Measurements from ENCODE around the gene POLD4.

Gene POLD4

DNA sequence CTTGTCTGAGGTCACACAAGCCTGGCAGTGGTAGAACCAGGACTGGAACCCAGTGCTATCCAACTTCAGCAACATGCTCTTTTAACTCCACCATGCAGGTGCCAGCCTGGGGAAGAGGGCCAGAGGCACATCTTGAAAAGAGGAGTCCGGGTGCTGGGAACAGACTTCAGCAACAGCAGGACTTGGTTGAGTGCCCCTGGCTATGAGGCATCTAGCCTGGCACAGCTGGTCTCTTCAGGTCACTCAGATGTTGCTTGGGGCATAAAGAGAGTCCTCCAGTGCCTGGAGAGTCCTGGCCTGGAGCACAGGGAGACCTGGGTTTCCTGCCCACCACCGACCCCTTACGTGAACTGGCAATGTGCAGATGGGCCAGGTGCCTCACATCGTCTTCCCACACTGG, 25.2 kb upstream of the POLD4 start:
- TF ChIP-seq, protein P1, sequence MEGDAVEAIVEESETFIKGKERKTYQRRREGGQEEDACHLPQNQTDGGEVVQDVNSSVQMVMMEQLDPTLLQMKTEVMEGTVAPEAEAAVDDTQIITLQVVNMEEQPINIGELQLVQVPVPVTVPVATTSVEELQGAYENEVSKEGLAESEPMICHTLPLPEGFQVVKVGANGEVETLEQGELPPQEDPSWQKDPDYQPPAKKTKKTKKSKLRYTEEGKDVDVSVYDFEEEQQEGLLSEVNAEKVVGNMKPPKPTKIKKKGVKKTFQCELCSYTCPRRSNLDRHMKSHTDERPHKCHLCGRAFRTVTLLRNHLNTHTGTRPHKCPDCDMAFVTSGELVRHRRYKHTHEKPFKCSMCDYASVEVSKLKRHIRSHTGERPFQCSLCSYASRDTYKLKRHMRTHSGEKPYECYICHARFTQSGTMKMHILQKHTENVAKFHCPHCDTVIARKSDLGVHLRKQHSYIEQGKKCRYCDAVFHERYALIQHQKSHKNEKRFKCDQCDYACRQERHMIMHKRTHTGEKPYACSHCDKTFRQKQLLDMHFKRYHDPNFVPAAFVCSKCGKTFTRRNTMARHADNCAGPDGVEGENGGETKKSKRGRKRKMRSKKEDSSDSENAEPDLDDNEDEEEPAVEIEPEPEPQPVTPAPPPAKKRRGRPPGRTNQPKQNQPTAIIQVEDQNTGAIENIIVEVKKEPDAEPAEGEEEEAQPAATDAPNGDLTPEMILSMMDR (IDR thresholded peaks at IDR 0.05; ENCODE audit: low read depth, low read length, missing control alignments), result no peak

DNA sequence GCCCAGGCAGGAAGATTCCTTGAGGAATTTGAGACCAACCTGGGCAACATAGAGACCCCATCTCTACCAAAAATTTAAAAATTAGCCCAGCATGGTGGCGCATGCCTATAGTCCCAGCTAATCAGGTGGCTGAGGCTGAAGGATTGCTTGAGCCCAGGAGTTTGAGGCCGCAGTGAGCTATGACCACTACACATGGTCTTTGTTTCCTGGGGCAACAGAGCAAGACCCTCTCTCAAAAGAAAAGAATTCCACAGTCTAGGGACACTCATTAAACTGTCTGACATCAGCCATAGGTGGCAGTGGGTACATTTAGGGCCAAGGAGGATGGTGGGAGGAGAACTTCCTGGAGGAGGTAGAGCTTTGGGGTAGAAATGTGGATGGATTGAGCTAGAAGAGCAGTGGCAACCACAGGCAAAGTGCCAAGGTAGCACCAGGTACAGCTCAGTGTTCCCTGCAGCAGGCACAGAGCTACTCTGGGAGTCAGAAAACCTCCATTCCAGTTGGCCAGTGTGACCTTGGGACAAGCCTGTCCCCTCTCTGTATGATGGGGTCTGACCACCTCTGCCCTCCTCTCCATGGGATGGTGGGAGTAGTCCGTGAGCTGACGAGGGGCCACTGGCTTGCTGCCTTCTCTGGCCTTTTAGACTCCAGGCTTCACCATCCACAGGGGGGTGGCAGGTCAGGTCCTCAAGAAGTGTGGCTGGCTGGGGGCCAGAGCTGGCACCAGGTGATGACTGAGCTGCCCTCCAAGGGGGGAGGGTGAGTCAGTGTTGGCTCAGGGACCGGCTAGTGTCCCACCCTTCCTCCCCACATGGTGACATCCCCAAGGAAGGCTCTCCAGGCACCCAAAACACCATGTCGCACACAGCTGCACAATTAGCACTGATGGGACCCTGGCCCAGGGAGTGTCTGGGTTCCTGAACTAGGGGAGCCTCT, 23.8 kb upstream of the POLD4 start:
- DNase-seq (ENCODE audit: extremely low read depth, low read depth), result no peak
- TF ChIP-seq, protein P1 (IDR thresholded peaks at IDR 0.05; ENCODE audit: low read depth, low read length, missing control alignments), result no peak
- no peak overlapping the region for H3K4me3 ChIP-seq (replicated peaks; ENCODE audit: low read depth, low read length)

More for the DNA sequence above, 25.2 kb upstream of the POLD4 start:
- DNase-seq (ENCODE audit: extremely low read depth, low read depth), result no peak
- H3K4me3 ChIP-seq (replicated peaks; ENCODE audit: low read depth, low read length), result no peak overlapping the region

DNA sequence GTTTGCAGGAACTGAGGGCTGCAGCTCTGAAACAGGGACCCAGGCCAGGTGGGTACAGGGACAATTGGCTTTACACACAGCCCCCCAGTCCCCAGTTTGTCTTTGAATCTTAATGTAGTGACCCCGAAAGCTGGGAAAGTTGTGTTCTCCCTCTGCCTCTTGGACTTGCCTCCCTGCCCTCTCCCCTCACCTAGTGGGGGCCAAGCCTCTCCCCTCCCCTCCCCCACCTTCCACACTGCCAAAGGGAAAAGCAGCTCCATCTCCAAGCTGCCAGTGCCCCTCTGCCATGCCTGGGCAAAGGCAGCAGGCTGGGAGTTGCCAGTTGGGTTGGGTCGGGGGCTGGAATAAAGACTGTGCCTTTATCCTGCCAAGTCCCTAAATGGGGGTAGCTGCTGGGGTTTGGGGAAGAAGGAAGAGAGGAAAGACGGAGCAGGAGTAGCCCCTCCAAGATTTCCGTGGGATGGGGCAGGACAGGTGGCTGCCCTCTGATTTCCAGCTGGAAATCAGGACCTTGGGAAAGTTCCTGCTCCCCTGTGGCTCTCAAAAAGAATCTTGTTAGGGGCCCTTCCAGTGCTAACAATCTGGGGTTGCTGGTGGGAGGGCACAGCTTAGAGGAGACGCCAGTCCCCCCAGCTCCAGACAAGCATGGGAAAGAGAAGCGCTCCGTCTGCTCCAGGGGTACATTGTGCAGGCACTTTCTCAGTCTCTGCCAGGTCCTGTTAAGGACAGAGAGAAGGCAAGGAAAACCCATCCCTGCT, 22.9 kb upstream of the POLD4 start:
- TF ChIP-seq, protein P1 (IDR thresholded peaks at IDR 0.05; ENCODE audit: low read depth, low read length, missing control alignments), result no peak
- no peak overlapping the region for H3K4me3 ChIP-seq (replicated peaks; ENCODE audit: low read depth, low read length)
- DNase-seq (ENCODE audit: extremely low read depth, low read depth), result no peak

DNA sequence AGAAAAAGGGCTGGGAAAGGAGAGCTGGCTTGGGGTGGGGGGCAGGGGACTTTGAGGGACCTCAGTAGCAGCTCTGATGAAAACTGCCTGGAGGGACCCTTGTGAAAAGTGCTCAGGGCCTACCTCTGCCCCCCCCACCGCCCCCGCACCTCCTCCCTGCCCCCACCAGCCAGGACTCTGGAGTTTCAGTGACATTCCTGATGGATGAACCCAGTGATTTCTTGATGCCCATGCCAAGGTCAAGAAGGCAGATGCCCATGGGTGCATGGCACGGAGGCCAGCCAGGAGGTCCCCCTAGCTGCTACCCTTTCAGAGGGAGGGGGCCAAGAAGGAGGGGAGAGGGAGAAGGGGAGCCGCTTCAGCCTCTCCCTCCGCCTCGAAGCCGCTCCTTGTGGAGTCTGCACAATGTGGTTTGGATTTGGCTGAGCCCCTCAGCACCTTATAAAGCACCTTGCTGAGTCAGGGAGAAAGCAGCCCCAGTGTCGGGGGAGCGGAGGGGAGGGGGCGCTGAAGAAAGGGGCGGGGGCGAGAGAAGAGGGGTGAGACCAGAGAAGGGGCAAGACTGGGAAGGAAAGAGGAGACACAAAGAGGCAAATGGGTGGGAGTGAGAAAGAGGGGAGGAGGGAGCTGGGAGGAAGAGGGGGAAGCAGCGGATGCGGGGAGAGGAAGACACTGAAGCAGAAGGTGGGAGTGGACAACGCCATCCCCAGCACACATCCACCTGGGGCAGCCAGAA, 22.1 kb upstream of the POLD4 start:
- TF ChIP-seq, protein P1 (IDR thresholded peaks at IDR 0.05; ENCODE audit: low read depth, low read length, missing control alignments), result no peak
- H3K4me3 ChIP-seq (replicated peaks; ENCODE audit: low read depth, low read length), result no peak overlapping the region
- DNase-seq (ENCODE audit: extremely low read depth, low read depth), result no peak

DNA sequence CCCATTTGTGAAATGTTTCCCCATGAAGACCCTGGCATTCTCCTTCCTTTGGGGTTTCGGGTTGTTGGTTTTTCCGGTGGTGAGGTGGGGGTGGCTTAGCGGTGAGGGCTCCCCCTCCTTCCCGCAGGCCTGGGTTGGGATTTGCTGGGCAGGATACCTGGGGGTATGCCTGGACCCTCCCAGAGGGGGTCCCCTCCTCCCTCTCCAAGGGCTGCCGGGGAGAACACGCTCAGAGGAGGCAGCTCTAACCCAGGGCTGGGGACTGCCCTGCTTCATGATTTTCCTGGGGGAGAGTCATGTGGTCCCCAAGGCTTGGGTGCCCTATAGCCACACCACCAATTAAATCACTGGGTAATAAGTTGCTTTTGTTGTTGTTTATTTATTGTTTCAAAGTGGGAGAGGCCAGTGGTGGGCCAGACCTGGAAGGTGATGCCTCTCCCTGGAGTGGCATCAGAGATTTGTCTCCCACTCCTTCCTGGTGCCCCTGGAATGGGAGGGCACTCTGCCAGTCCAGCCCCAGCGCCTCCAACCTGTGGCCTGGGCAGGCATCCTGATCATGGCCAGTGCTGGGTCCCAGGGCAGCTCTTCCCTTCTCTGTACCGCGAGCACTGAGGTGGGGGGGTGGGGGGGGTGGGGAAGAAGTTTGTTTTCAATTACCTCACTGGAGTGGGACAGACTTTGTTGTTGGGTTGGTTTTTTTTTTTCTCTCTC, 21.4 kb upstream of the POLD4 start:
- TF ChIP-seq, protein P1 (IDR thresholded peaks at IDR 0.05; ENCODE audit: low read depth, low read length, missing control alignments), result no peak
- H3K4me3 ChIP-seq (replicated peaks; ENCODE audit: low read depth, low read length), result peak overlapping the region; percentile 59
- DNase-seq (ENCODE audit: extremely low read depth, low read depth), result no peak

All from HFF-Myc (cell line).